ENCODE data around the gene PPFIA2.

DNA sequence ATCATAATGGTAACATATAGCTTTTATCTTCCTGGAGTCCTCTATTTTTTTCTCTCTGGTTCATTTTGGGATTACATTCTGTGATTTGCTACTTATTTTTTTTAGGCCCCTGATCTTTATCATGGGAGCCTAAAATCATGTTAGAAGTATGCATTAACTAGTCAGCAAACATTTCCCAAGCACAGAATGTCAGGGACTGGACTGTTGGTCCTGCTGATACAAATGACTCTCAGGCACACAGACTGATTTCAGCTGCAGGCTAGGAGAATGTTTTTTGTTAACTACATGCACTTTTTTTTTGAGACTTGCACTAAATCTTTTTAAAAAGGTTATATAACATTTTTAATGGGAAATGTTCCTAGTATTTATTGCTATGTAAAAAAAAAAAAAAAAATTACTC lies 550.1 kb downstream of the PPFIA2 start:
- TF ChIP-seq, protein P1, sequence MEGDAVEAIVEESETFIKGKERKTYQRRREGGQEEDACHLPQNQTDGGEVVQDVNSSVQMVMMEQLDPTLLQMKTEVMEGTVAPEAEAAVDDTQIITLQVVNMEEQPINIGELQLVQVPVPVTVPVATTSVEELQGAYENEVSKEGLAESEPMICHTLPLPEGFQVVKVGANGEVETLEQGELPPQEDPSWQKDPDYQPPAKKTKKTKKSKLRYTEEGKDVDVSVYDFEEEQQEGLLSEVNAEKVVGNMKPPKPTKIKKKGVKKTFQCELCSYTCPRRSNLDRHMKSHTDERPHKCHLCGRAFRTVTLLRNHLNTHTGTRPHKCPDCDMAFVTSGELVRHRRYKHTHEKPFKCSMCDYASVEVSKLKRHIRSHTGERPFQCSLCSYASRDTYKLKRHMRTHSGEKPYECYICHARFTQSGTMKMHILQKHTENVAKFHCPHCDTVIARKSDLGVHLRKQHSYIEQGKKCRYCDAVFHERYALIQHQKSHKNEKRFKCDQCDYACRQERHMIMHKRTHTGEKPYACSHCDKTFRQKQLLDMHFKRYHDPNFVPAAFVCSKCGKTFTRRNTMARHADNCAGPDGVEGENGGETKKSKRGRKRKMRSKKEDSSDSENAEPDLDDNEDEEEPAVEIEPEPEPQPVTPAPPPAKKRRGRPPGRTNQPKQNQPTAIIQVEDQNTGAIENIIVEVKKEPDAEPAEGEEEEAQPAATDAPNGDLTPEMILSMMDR (IDR thresholded peaks at IDR 0.05) = no peak
- no peak for TF ChIP-seq POLR2A (IDR thresholded peaks at IDR 0.05)
